Right ventricle myocardium superior (tissue), 1 donor: ENCODE data around the gene DAP3. TPM values are rescaled to one million over a fixed set of nuclear protein-coding genes. Genes with fewer than 3 reads are reported as not detected.
"Not testable (repeated sequence)": the region's sequence is repeated elsewhere in the genome, so short reads cannot be mapped to it uniquely, and the experiment has no call there.

Source experiments
- ATAC-seq: fragments of 200-7000 bp; cut with Tn5 transposase; one replicate; pipeline ENCODE4 v1.9.1; 2020; ENCODE audit warnings: mild to moderate bottlenecking; ENCODE audit not compliant: poor library complexity
- DNase-seq: peaks from one replicate; pipeline ENCODE4 v3.0.0-alpha.2; 2020
- intact Hi-C: fragments of 100-400 bp; cut with DNase I; formaldehyde crosslinking; loops from one replicate; pipeline ENCODE4 v1.11.2; 2022
- total RNA-seq: library from RNA; stranded (reverse); fragmentation: NEBNext Ultra II Directional; extraction: Animal tissue kit (Norgen Biotek cat#: 25700); gene quantifications from one replicate; pipeline ENCODE4 v1.2.1, GENCODE V29; 2021
- donor health status: DM: no; HTN: yes; CAD: no; lungs with severe emphysema.

The DAP3 gene
- total RNA-seq, 1 donor from 2014 or later = 113 TPM

- intact Hi-C loops = no loop called here
- DNase-seq = no peak
- no peak for ATAC-seq
Measured at GRCh38 chr1:155709391-155709790, 20.5 kb downstream of the DAP3 start.

GRCh38 chr1:155711457-155711856 is 22.6 kb downstream of the DAP3 start:
- ATAC-seq, DNase-seq, intact Hi-C loops: not testable (repeated sequence)

- ATAC-seq = peak; percentile 65
- intact Hi-C loops, DNase-seq: not testable (repeated sequence)
Measured at GRCh38 chr1:155712636-155713035, 23.7 kb downstream of the DAP3 start.

- DNase-seq (no peak), ATAC-seq (peak; percentile 79)
- intact Hi-C loops = no loop called here
Measured at GRCh38 chr1:155713075-155713474, 24.2 kb downstream of the DAP3 start.

GRCh38 chr1:155715056-155715455 is 26.2 kb downstream of the DAP3 start:
- DNase-seq, intact Hi-C loops, ATAC-seq: not testable (repeated sequence)

GRCh38 chr1:155715777-155716176 is 26.9 kb downstream of the DAP3 start:
- ATAC-seq (no peak), DNase-seq (no peak)
- intact Hi-C loops = no loop called here

GRCh38 chr1:155717041-155717440 is 28.1 kb downstream of the DAP3 start:
- ATAC-seq = no peak

GRCh38 chr1:155718524-155719115 is 29.7 kb downstream of the DAP3 start:
- intact Hi-C loops, DNase-seq, ATAC-seq: not testable (repeated sequence)

More at GRCh38 chr1:155717041-155717440, 28.1 kb downstream of the DAP3 start:
- intact Hi-C loops = no loop called here
- DNase-seq = no peak

- ATAC-seq (no peak), DNase-seq (no peak)
- intact Hi-C loops = no loop called here
Measured at GRCh38 chr1:155719703-155720102, 30.8 kb downstream of the DAP3 start.

- intact Hi-C loops = no loop called here
- no peak for DNase-seq
- ATAC-seq = no peak
Measured at GRCh38 chr1:155725142-155725541, 36.3 kb downstream of the DAP3 start.

- DNase-seq (no peak), ATAC-seq (no peak)
- intact Hi-C loops = no loop called here
Measured at GRCh38 chr1:155729031-155729898, 40.4 kb downstream of the DAP3 start.

- intact Hi-C loops = no loop called here
- DNase-seq = no peak
- no peak for ATAC-seq
Measured at GRCh38 chr1:155740995-155741394, 52.1 kb downstream of the DAP3 start.

- intact Hi-C loops = no loop called here
- no peak for ATAC-seq
- DNase-seq = no peak
Measured at GRCh38 chr1:155741908-155742307, 53.0 kb downstream of the DAP3 start.

- ATAC-seq (no peak), DNase-seq (no peak)
- intact Hi-C loops = no loop called here
Measured at GRCh38 chr1:155744711-155745283, 55.9 kb downstream of the DAP3 start.

- ATAC-seq (peak; percentile 98), DNase-seq (peak; percentile 98)
- intact Hi-C loops = not testable (repeated sequence)
Measured at GRCh38 chr1:155745284-155746228, 56.7 kb downstream of the DAP3 start.

- ATAC-seq, intact Hi-C loops, DNase-seq: not testable (repeated sequence)
Measured at GRCh38 chr1:155747586-155747985, 58.7 kb downstream of the DAP3 start.

GRCh38 chr1:155748141-155748540 is 59.2 kb downstream of the DAP3 start:
- ATAC-seq, intact Hi-C loops, DNase-seq: not testable (repeated sequence)

- intact Hi-C loops = loop anchor here (10.0 kb wide), 1 partner anchor 56 kb away; no protein-coding TSS in a partner anchor
- not testable (repeated sequence) for ATAC-seq, DNase-seq
Measured at GRCh38 chr1:155759017-155759416, 70.1 kb downstream of the DAP3 start.
